ENCODE results near the gene PLSCR1.
A peak's percentile ranks its signal among the peaks of the same experiment; 100 is the strongest.

The PLSCR1 gene, protein sequence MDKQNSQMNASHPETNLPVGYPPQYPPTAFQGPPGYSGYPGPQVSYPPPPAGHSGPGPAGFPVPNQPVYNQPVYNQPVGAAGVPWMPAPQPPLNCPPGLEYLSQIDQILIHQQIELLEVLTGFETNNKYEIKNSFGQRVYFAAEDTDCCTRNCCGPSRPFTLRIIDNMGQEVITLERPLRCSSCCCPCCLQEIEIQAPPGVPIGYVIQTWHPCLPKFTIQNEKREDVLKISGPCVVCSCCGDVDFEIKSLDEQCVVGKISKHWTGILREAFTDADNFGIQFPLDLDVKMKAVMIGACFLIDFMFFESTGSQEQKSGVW
- 9.7 to 13.0 (median 11.9) reads per million in 3 donors for total RNA-seq

DNA sequence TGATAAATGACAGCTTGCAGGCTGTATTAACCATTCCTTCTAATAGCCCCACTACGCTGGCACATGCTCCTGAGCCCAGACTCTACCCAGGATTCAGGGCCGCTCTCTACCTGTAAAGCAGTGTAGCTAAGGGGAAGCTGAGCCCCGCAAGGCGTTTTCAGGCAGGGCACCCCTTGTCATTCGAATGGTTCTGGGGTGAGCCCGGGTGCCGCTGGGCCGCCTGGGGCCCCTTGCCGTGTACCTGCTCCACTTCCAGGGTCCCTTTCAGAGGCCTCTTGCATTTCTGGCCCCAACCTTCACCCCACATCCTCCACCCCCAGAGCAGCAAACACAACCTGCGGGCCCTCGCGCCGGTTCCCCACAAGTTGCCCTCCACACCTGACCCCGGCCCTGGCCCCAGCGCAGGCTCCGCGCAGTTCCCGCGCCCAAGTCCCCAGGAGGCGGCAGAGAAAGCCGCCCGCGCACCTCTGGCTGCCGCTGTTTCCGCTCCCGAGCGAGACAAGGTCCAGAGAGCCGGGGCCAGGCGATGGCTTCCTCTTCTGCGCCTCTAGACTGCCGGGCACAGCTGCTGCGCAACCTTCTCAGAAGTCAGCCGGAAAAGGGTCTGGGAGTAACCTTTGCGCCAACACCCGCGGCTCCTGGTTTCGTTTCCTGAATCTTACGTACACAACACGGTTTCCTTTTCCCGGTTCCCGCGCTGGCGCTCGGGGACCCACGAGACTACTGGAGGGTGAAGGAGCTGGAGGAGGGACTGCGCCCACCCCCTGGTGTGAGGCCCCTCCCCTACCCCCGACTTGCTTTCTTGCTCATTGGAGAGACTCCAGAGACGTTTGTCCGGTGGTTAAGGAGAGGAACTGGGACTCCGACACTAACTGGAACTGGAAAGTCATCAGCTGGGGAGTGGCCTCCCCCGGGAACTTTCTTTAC, at the start of gene PLSCR1:
Gene PLSCR1, minus strand, starts transcription at position 606 of the 927 bp plus-strand sequence. CDS start 8,055 bp downstream, outside the sequence.
- H3K4me3 ChIP-seq (ENCODE audit: insufficient read depth, low read depth, low read length, poor library complexity, severe bottlenecking): peak within 1 kb of the TSS; percentile 81
- H3K27me3 ChIP-seq (replicated peaks; ENCODE audit: control insufficient read depth, insufficient read depth, low read length, poor library complexity, severe bottlenecking): no peaks in the 10 kb centered on the region
- H3K9me3 ChIP-seq (ENCODE audit: control insufficient read depth, low read length): no peaks in the 10 kb centered on the region
- no peaks in the 10 kb centered on the region for H3K36me3 ChIP-seq (ENCODE audit: control insufficient read depth, insufficient read depth, low read length)
- H3K4me1 ChIP-seq (ENCODE audit: control insufficient read depth, insufficient read depth, low read length, poor library complexity, severe bottlenecking): peaks cover 8% of the 10 kb centered on the region
- H3K27ac ChIP-seq (ENCODE audit: insufficient read depth, low read length, poor library complexity, severe bottlenecking): peak within 1 kb of the TSS; percentile 52
- DNase-seq: peak; percentile 49 to 53 (median 50)

DNA sequence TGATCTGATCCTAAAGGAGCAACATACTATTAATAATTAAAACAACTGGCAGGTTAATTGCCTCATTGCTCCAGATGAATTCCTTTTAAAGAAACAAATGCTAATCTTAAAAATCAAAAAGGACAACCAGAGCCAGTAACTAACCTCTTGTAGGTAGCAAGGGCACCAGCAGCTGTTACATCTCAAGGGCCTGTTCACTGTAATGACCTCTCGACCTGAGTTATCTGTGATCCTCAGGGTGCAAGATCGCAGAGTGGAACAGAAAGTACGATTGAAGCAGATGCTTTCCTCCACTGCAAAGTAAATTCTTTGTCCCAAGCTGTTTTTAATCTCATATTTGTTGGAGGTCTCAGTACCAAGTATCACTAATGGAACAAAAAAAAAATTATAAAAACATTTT, 49.4 kb upstream of the PLSCR1 start:
- H3K9me3 ChIP-seq (ENCODE audit: control insufficient read depth, low read length): no peaks in the 10 kb centered on the region
- no peak overlapping the region for H3K4me3 ChIP-seq (ENCODE audit: insufficient read depth, low read depth, low read length, poor library complexity, severe bottlenecking)
- H3K4me1 ChIP-seq (ENCODE audit: control insufficient read depth, insufficient read depth, low read length, poor library complexity, severe bottlenecking): no peaks in the 10 kb centered on the region

DNA sequence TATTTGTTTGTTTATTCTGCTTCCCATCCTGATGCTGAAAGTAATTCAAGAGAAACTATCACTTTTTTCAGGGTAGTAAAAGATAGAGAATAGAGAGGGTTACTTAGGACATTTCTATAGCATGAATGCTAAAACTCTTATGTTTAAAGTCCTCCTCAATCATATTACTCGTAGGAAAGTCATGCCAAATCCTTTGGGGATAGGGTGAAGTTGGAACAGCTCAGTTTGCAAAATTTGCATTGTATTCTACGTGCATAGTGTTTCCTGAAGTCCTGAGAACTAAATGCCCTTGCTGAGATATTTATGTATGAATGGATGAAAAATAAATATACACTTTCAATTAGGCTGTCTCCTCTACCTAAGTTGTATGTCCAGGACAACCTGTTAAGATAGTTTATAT, 46.1 kb upstream of the PLSCR1 start:
- H3K27ac ChIP-seq (ENCODE audit: insufficient read depth, low read length, poor library complexity, severe bottlenecking): no peak overlapping the region
- H3K27me3 ChIP-seq (replicated peaks; ENCODE audit: control insufficient read depth, insufficient read depth, low read length, poor library complexity, severe bottlenecking): no peaks in the 10 kb centered on the region
- H3K36me3 ChIP-seq (ENCODE audit: control insufficient read depth, insufficient read depth, low read length): no peaks in the 10 kb centered on the region
- DNase-seq: no peak
- no peaks in the 10 kb centered on the region for H3K4me1 ChIP-seq (ENCODE audit: control insufficient read depth, insufficient read depth, low read length, poor library complexity, severe bottlenecking)
- H3K9me3 ChIP-seq (ENCODE audit: control insufficient read depth, low read length): no peaks in the 10 kb centered on the region
- H3K4me3 ChIP-seq (ENCODE audit: insufficient read depth, low read depth, low read length, poor library complexity, severe bottlenecking): no peak overlapping the region

More for the DNA sequence above, 49.4 kb upstream of the PLSCR1 start:
- Histone ChIP-seq H3K27ac (ENCODE audit: insufficient read depth, low read length, poor library complexity, severe bottlenecking) (no peak overlapping the region), H3K27me3 (replicated peaks; ENCODE audit: control insufficient read depth, insufficient read depth, low read length, poor library complexity, severe bottlenecking) (no peaks in the 10 kb centered on the region), H3K36me3 (ENCODE audit: control insufficient read depth, insufficient read depth, low read length) (no peaks in the 10 kb centered on the region)
- no peak for DNase-seq

DNA sequence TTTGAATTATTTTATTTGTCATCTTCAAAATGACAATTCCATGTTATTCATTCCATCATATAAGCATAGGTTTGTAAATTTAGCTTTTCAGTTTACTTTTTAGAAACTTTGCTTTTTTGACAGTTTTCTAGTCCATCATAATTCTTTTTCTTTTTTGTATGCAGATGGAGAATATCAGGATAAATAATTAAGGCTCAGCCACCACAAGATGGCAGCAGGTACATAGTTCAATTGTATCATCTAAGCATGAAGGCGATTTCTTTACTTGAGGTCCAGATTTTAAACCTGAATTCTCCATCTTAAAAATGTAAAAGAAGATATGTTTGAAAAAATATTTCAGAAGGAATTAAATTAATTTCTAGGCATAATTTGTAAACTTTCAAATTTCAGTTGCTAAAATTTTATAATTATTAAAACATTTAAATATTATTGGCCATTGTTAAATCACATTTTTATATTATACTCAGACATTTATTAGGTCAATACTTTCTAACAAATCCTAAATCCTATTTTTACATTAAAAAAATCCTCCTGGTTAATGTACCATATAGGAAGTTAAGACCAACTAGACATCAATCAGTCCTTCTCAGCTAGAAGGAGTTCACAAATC, 45.6 kb upstream of the PLSCR1 start:
- DNase-seq: no peak
- H3K27ac ChIP-seq (ENCODE audit: insufficient read depth, low read length, poor library complexity, severe bottlenecking): no peak overlapping the region

DNA sequence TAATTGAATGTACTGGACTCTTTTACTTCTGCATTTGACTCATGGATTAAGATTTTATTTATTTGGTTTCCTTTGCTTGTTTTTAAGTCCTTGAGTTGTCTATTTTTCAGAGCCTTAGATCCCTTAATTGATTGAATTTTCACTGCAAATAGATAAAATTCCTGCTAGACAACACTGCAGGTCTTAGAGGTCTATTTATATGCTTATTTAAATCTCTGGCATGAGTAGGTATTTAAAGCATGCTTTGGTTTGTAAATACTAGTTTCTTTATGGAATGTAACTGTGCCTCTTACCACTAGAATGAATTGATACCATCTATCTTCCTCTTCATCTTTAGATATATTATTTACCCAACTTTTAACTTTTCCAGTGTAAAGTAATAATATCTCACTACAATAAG, 40.7 kb upstream of the PLSCR1 start:
- DNase-seq: no peak
- H3K4me3 ChIP-seq (ENCODE audit: insufficient read depth, low read depth, low read length, poor library complexity, severe bottlenecking): no peak overlapping the region
- H3K4me1 ChIP-seq (ENCODE audit: control insufficient read depth, insufficient read depth, low read length, poor library complexity, severe bottlenecking): no peaks in the 10 kb centered on the region

More for the DNA sequence above, 45.6 kb upstream of the PLSCR1 start:
- Histone ChIP-seq H3K36me3 (ENCODE audit: control insufficient read depth, insufficient read depth, low read length) (no peaks in the 10 kb centered on the region), H3K27me3 (replicated peaks; ENCODE audit: control insufficient read depth, insufficient read depth, low read length, poor library complexity, severe bottlenecking) (no peaks in the 10 kb centered on the region), H3K4me1 (ENCODE audit: control insufficient read depth, insufficient read depth, low read length, poor library complexity, severe bottlenecking) (no peaks in the 10 kb centered on the region), H3K4me3 (ENCODE audit: insufficient read depth, low read depth, low read length, poor library complexity, severe bottlenecking) (no peak overlapping the region), H3K9me3 (ENCODE audit: control insufficient read depth, low read length) (no peaks in the 10 kb centered on the region)

DNA sequence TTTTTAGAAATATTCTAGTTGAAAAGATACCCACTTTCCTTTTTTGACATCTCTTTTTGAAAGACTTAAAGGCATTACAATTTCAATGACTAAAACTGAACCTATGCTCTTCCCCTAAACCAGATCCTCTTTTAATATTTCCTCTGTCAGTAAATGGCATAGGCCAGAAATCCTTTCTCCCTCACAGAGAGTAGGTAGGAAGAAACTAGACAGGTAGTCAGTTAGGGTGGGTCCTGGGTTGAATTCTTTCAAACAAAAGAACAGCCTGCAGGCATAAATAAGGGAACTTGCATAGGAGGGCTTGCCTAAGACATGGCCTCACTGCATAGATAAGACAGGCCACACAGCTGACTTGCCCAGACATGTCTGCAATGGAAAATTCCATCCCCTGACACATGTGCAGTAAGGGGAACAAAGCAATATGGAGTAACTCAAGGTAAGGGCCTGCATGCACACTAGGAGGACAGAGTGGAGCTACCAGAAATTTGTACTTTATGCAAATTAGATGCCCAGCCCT, 37.6 kb upstream of the PLSCR1 start:
- Histone ChIP-seq H3K9me3 (ENCODE audit: control insufficient read depth, low read length) (no peaks in the 10 kb centered on the region), H3K27me3 (replicated peaks; ENCODE audit: control insufficient read depth, insufficient read depth, low read length, poor library complexity, severe bottlenecking) (no peaks in the 10 kb centered on the region), H3K4me1 (ENCODE audit: control insufficient read depth, insufficient read depth, low read length, poor library complexity, severe bottlenecking) (no peaks in the 10 kb centered on the region), H3K27ac (ENCODE audit: insufficient read depth, low read length, poor library complexity, severe bottlenecking) (no peak overlapping the region), H3K4me3 (ENCODE audit: insufficient read depth, low read depth, low read length, poor library complexity, severe bottlenecking) (no peak overlapping the region), H3K36me3 (ENCODE audit: control insufficient read depth, insufficient read depth, low read length) (no peaks in the 10 kb centered on the region)
- no peak for DNase-seq

More for the DNA sequence above, 40.7 kb upstream of the PLSCR1 start:
- Histone ChIP-seq H3K36me3 (ENCODE audit: control insufficient read depth, insufficient read depth, low read length) (no peaks in the 10 kb centered on the region), H3K9me3 (ENCODE audit: control insufficient read depth, low read length) (no peaks in the 10 kb centered on the region), H3K27me3 (replicated peaks; ENCODE audit: control insufficient read depth, insufficient read depth, low read length, poor library complexity, severe bottlenecking) (no peaks in the 10 kb centered on the region), H3K27ac (ENCODE audit: insufficient read depth, low read length, poor library complexity, severe bottlenecking) (no peak overlapping the region)

DNA sequence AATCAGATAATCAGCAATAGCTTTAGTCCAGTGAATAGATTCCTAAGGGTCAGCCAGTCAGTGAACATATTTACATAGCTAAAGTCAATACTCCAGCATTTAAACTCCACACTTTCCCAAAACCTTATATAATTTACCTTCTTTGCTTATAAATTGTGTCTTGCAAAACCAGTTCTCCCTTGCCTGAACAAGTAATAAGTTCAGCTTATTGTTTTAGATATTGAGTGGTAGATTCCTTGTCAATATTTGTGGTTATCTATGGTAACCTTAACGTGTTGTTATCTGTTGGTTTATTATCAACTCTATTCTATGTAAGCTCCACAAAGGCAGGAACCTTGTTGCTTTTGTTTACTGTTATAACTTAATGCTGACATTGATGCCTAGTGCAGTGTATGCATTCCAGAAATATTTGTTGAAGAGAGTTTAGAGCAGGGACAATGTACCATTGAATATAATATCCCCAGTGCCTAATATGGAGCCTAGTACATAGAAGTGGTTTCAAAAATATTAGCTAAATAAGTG, 36.7 kb upstream of the PLSCR1 start:
- no peak for DNase-seq
- H3K27ac ChIP-seq (ENCODE audit: insufficient read depth, low read length, poor library complexity, severe bottlenecking): no peak overlapping the region
- no peaks in the 10 kb centered on the region for H3K27me3 ChIP-seq (replicated peaks; ENCODE audit: control insufficient read depth, insufficient read depth, low read length, poor library complexity, severe bottlenecking)
- no peaks in the 10 kb centered on the region for H3K36me3 ChIP-seq (ENCODE audit: control insufficient read depth, insufficient read depth, low read length)
- H3K4me3 ChIP-seq (ENCODE audit: insufficient read depth, low read depth, low read length, poor library complexity, severe bottlenecking): no peak overlapping the region
- H3K9me3 ChIP-seq (ENCODE audit: control insufficient read depth, low read length): no peaks in the 10 kb centered on the region
- H3K4me1 ChIP-seq (ENCODE audit: control insufficient read depth, insufficient read depth, low read length, poor library complexity, severe bottlenecking): no peaks in the 10 kb centered on the region

DNA sequence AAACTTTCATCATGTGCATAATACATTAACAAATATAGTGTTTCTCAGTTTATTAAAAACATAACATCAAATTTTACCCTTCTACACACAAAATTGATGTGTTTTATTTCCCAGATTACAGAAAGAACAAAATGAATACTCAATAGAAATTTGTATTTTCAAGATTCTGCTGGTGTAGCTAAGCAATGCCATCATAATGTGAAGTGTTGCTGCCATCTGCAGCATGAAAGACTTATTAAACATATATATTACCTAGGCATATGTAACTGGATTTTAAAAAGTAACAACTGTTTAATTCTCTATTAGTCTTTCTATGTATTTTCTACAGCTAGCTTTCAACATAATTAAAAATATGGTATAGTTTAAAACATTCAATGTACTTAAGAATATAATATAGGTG, 33.3 kb upstream of the PLSCR1 start:
- DNase-seq: no peak
- no peak overlapping the region for H3K27ac ChIP-seq (ENCODE audit: insufficient read depth, low read length, poor library complexity, severe bottlenecking)
- no peaks in the 10 kb centered on the region for H3K27me3 ChIP-seq (replicated peaks; ENCODE audit: control insufficient read depth, insufficient read depth, low read length, poor library complexity, severe bottlenecking)

DNA sequence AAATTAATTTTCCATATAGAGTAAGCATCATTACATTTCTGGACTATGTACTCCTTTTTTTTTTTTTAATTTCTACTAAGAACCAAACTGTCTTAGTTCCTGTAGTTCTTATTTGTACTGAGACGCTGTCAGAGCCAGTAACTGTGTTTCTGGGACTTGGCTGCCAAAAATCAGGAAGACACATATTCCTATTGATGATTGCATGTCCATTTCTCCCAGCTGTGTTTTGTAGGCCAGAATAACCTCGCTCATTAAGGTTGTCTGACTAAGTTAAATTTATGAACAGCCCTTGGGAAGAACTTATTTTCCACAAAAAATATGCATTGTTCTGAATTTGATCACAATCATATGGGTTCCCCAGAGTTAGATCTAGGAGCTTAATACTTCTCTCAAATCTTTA, 31.2 kb upstream of the PLSCR1 start:
- Histone ChIP-seq H3K27me3 (replicated peaks; ENCODE audit: control insufficient read depth, insufficient read depth, low read length, poor library complexity, severe bottlenecking) (no peaks in the 10 kb centered on the region), H3K4me3 (ENCODE audit: insufficient read depth, low read depth, low read length, poor library complexity, severe bottlenecking) (no peak overlapping the region), H3K27ac (ENCODE audit: insufficient read depth, low read length, poor library complexity, severe bottlenecking) (no peak overlapping the region), H3K36me3 (ENCODE audit: control insufficient read depth, insufficient read depth, low read length) (no peaks in the 10 kb centered on the region), H3K4me1 (ENCODE audit: control insufficient read depth, insufficient read depth, low read length, poor library complexity, severe bottlenecking) (no peaks in the 10 kb centered on the region), H3K9me3 (ENCODE audit: control insufficient read depth, low read length) (no peaks in the 10 kb centered on the region)
- no peak for DNase-seq

More for the DNA sequence above, 33.3 kb upstream of the PLSCR1 start:
- Histone ChIP-seq H3K4me3 (ENCODE audit: insufficient read depth, low read depth, low read length, poor library complexity, severe bottlenecking) (no peak overlapping the region), H3K4me1 (ENCODE audit: control insufficient read depth, insufficient read depth, low read length, poor library complexity, severe bottlenecking) (no peaks in the 10 kb centered on the region), H3K36me3 (ENCODE audit: control insufficient read depth, insufficient read depth, low read length) (no peaks in the 10 kb centered on the region), H3K9me3 (ENCODE audit: control insufficient read depth, low read length) (no peaks in the 10 kb centered on the region)

All from effector memory CD4-positive, alpha-beta T cell (primary cell).